ENCODE results near the gene SLC6A16.
A peak's percentile ranks its signal among the peaks of the same experiment; 100 is the strongest.

Gene SLC6A16

GRCh38 chr19:49343123-49343522, 18.1 kb upstream of the SLC6A16 start:
- no peak overlapping the region for H3K27ac ChIP-seq (ENCODE audit: low read depth, low read length)
- no peak overlapping the region for H3K4me3 ChIP-seq (ENCODE audit: low read depth, low read length)
- peaks cover 9% of the 10 kb centered on the region; the same call in 1 of the 2 replicates for H3K4me1 ChIP-seq (ENCODE audit: control insufficient read depth, insufficient read depth, low read length)
- H3K9ac ChIP-seq (ENCODE audit: low read depth, low read length): no peak overlapping the region
- peaks cover 70% of the 10 kb centered on the region for H3K36me3 ChIP-seq (ENCODE audit: control insufficient read depth, insufficient read depth, low read length)
- no peaks in the 10 kb centered on the region for H3K9me3 ChIP-seq (ENCODE audit: control insufficient read depth, insufficient read depth, low read length)
- peaks cover 5% of the 10 kb centered on the region; the same call in 1 of the 2 replicates for H3K27me3 ChIP-seq (ENCODE audit: control insufficient read depth, insufficient read depth, low read length)

- H3K27ac ChIP-seq (ENCODE audit: low read depth, low read length): no peak overlapping the region
- H3K36me3 ChIP-seq (ENCODE audit: control insufficient read depth, insufficient read depth, low read length): peaks cover 62% of the 10 kb centered on the region
These were observed 17.3 kb upstream of the SLC6A16 start for GRCh38 chr19:49342291-49342721.

DNA sequence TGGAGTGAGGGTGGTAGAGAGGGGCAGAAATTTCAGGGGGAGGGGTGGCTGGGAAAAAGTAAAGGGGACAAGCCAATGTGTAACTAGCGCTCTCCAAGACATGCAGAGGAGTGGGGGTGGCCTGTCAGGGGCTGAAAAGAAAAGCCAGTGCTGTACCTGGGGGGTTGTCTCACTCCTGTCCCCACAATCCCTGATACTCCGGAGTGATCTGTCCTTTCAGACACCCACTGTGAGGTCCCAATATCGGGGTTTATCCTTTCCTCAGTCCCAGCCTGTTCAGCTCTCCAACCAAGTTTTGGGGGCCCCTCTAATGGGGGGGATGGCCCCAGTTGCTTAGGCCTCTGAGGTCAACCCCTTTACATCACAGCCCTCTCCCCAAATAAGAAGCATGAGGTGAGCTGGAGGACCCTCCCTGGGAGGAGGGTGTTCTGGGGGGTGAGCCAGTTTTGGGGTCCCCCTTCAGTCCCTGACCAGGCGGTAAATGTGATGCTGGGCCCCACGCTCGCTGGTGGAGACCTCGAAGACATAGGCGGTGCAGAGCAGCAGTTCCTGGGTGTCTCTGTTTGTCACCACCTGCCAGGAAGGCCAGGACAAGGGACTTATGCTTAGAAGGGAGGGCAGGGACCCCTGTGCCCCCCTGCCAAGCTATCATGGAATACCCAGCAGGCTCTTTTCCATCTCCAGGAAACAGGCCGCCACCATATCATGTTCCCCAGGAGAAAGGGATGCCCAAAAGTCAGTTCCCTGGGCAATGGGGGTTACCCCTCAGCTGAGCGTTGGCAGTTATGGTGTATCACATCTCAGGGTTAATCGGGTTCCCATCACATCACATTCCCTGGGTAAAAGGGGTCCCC, 16.1 kb upstream of the SLC6A16 start:
- Histone ChIP-seq H3K9me3 (ENCODE audit: control insufficient read depth, insufficient read depth, low read length) (no peaks in the 10 kb centered on the region), H3K4me3 (ENCODE audit: low read depth, low read length) (no peak overlapping the region), H3K27ac (ENCODE audit: low read depth, low read length) (no peak overlapping the region), H3K36me3 (ENCODE audit: control insufficient read depth, insufficient read depth, low read length) (peaks cover 50% of the 10 kb centered on the region), H3K27me3 (ENCODE audit: control insufficient read depth, insufficient read depth, low read length) (peaks cover 17% of the 10 kb centered on the region), H3K4me1 (ENCODE audit: control insufficient read depth, insufficient read depth, low read length) (peaks cover 9% of the 10 kb centered on the region; the same call in 1 of the 2 replicates), H3K9ac (ENCODE audit: low read depth, low read length) (no peak overlapping the region)

More at GRCh38 chr19:49342291-49342721, 17.3 kb upstream of the SLC6A16 start:
- Histone ChIP-seq H3K4me1 (ENCODE audit: control insufficient read depth, insufficient read depth, low read length) (peaks cover 9% of the 10 kb centered on the region; the same call in 1 of the 2 replicates), H3K4me3 (ENCODE audit: low read depth, low read length) (no peak overlapping the region), H3K9me3 (ENCODE audit: control insufficient read depth, insufficient read depth, low read length) (no peaks in the 10 kb centered on the region), H3K9ac (ENCODE audit: low read depth, low read length) (no peak overlapping the region), H3K27me3 (ENCODE audit: control insufficient read depth, insufficient read depth, low read length) (peaks cover 12% of the 10 kb centered on the region)

GRCh38 chr19:49340069-49340864, 15.3 kb upstream of the SLC6A16 start:
- H3K4me3 ChIP-seq (ENCODE audit: low read depth, low read length): peak overlapping the region; percentile 26; the same call in 1 of the 2 replicates
- no peak overlapping the region for H3K9ac ChIP-seq (ENCODE audit: low read depth, low read length)
- peaks cover 17% of the 10 kb centered on the region for H3K27me3 ChIP-seq (ENCODE audit: control insufficient read depth, insufficient read depth, low read length)
- peak overlapping the region; percentile 79 for H3K27ac ChIP-seq (ENCODE audit: low read depth, low read length)
- H3K4me1 ChIP-seq (ENCODE audit: control insufficient read depth, insufficient read depth, low read length): peaks cover 9% of the 10 kb centered on the region; the same call in 1 of the 2 replicates
- H3K36me3 ChIP-seq (ENCODE audit: control insufficient read depth, insufficient read depth, low read length): peaks cover 43% of the 10 kb centered on the region
- no peaks in the 10 kb centered on the region for H3K9me3 ChIP-seq (ENCODE audit: control insufficient read depth, insufficient read depth, low read length)

DNA sequence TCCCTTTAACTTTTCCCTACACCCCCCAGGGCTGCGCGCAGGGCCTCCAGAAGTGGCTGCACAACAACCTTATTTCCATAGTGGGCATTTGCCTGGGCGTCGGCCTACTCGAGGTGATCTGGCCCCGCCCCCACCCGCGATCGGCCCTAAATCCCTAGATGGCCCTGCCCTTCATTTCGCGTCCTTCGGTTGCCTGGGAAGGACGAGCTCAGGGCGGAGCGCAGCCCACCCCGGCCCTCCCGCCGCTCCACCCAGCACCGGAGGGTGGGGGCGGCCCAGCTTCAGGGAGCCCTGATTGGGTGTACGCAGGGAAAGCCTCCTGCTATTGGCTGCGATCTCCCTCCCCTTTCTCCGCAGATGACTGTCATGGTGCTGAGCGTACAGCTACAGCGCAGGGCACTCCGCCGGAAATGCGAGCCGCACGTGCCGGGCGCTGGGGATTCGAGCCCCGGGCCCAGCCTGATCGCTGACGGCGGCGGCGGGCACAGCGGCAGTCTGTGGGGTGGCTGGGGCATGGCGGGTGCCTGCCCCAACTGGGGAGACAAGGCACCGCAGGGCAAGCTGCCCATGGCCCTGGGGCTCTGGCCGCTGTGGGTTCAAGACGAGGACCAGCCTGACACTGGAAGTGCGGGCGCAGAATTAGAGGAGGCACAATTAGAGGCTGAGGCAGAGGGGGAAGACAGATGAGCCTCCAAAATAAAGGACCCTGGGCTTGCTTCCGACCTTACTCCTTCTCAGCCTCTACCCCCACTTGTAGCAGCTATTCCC, 14.5 kb upstream of the SLC6A16 start:
- Histone ChIP-seq H3K36me3 (ENCODE audit: control insufficient read depth, insufficient read depth, low read length) (peaks cover 36% of the 10 kb centered on the region), H3K9me3 (ENCODE audit: control insufficient read depth, insufficient read depth, low read length) (no peaks in the 10 kb centered on the region), H3K9ac (ENCODE audit: low read depth, low read length) (peak overlapping the region; percentile 52; the same call in 1 of the 2 replicates), H3K4me1 (ENCODE audit: control insufficient read depth, insufficient read depth, low read length) (peaks cover 9% of the 10 kb centered on the region; the same call in 1 of the 2 replicates), H3K4me3 (ENCODE audit: low read depth, low read length) (peak overlapping the region; percentile 62), H3K27me3 (ENCODE audit: control insufficient read depth, insufficient read depth, low read length) (peaks cover 22% of the 10 kb centered on the region), H3K27ac (ENCODE audit: low read depth, low read length) (peak overlapping the region; percentile 79)

- peaks cover 29% of the 10 kb centered on the region for H3K36me3 ChIP-seq (ENCODE audit: control insufficient read depth, insufficient read depth, low read length)
- peak overlapping the region; percentile 52; the same call in 1 of the 2 replicates for H3K9ac ChIP-seq (ENCODE audit: low read depth, low read length)
- peaks cover 9% of the 10 kb centered on the region; the same call in 1 of the 2 replicates for H3K4me1 ChIP-seq (ENCODE audit: control insufficient read depth, insufficient read depth, low read length)
- H3K4me3 ChIP-seq (ENCODE audit: low read depth, low read length): peak overlapping the region; percentile 62
- H3K9me3 ChIP-seq (ENCODE audit: control insufficient read depth, insufficient read depth, low read length): no peaks in the 10 kb centered on the region
- peaks cover 22% of the 10 kb centered on the region for H3K27me3 ChIP-seq (ENCODE audit: control insufficient read depth, insufficient read depth, low read length)
- peak overlapping the region; percentile 79 for H3K27ac ChIP-seq (ENCODE audit: low read depth, low read length)
These were observed 13.8 kb upstream of the SLC6A16 start for GRCh38 chr19:49338691-49339300.

GRCh38 chr19:49338023-49338677, 13.2 kb upstream of the SLC6A16 start:
- peaks cover 22% of the 10 kb centered on the region for H3K27me3 ChIP-seq (ENCODE audit: control insufficient read depth, insufficient read depth, low read length)
- H3K36me3 ChIP-seq (ENCODE audit: control insufficient read depth, insufficient read depth, low read length): peaks cover 23% of the 10 kb centered on the region
- no peak overlapping the region for H3K9ac ChIP-seq (ENCODE audit: low read depth, low read length)
- H3K9me3 ChIP-seq (ENCODE audit: control insufficient read depth, insufficient read depth, low read length): no peaks in the 10 kb centered on the region
- H3K4me3 ChIP-seq (ENCODE audit: low read depth, low read length): peak overlapping the region; percentile 61
- H3K4me1 ChIP-seq (ENCODE audit: control insufficient read depth, insufficient read depth, low read length): peaks cover 9% of the 10 kb centered on the region; the same call in 1 of the 2 replicates
- H3K27ac ChIP-seq (ENCODE audit: low read depth, low read length): no peak overlapping the region

DNA sequence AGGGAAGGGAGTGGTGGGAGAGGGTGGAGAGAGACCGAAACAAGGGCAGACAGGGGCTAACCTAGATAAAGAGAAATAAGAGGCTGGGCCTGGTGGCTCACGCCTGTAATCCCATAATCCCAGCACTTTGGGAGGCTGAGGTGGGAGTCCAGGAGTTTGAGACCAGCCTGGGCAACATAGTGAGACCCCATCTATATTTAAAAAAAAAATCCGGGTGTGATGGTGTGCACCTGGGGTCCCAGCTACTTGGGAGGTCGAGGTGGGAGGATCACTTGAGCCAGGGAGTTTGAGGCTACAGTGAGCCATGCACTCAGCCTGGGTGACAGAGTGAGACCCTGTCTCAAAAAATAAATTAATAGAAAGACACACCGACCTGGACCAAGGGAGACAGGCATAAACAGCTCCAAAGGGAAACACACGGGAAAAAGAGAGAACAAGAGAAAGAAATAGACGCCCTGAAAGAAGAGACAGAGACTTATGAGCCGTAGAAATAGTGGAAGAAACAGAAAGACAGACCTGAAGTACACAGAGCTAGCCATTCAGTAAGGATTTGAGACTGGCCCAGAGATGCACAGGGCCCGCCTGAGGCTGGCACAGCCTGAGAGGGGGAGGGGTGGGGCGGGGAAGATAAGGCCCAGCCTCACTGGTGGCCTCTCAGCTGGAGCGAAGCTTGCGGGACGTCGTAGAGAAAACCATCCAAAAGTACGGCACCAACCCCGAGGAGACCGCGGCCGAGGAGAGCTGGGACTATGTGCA, 12.5 kb upstream of the SLC6A16 start:
- no peaks in the 10 kb centered on the region for H3K9me3 ChIP-seq (ENCODE audit: control insufficient read depth, insufficient read depth, low read length)
- H3K4me3 ChIP-seq (ENCODE audit: low read depth, low read length): peak overlapping the region; percentile 61; the same call in 1 of the 2 replicates
- H3K9ac ChIP-seq (ENCODE audit: low read depth, low read length): no peak overlapping the region
- H3K27me3 ChIP-seq (ENCODE audit: control insufficient read depth, insufficient read depth, low read length): peaks cover 22% of the 10 kb centered on the region
- H3K27ac ChIP-seq (ENCODE audit: low read depth, low read length): no peak overlapping the region
- H3K36me3 ChIP-seq (ENCODE audit: control insufficient read depth, insufficient read depth, low read length): peaks cover 16% of the 10 kb centered on the region
- peaks cover 9% of the 10 kb centered on the region; the same call in 1 of the 2 replicates for H3K4me1 ChIP-seq (ENCODE audit: control insufficient read depth, insufficient read depth, low read length)

DNA sequence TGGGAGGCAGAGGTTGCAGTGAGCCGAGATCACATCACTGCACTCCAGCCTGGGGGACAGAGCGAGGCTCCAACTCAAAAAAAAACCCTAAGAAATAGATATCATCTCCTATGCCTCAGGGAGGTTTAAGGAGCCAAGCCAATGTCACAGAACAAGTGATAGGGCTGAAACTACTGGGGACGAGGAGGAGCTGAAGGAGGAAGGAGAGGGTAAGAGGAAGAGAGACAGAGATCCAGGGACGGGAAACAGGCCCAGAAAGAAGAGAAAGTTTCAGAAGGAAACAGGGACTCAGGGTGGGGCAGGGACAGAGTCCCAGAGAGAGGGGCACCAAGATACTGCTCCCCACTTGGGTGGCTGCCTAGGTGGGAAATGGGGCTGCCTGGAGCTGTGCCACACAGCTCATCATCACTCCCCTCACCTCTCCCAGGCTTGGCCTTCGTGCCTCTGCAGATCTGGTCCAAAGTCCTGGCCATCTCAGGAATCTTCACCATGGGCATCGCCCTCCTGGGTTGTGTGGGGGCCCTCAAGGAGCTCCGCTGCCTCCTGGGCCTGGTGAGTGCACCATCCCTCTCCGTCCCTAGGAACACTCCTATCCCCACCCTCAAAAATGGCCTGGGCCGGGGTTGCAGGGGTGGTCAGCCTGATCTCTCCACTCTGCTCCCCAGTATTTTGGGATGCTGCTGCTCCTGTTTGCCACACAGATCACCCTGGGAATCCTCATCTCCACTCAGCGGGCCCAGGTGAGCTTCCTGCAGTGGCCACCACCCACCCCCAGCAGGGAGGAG, 11.7 kb upstream of the SLC6A16 start:
- peaks cover 22% of the 10 kb centered on the region for H3K27me3 ChIP-seq (ENCODE audit: control insufficient read depth, insufficient read depth, low read length)
- H3K36me3 ChIP-seq (ENCODE audit: control insufficient read depth, insufficient read depth, low read length): peaks cover 10% of the 10 kb centered on the region
- H3K4me3 ChIP-seq (ENCODE audit: low read depth, low read length): no peak overlapping the region
- H3K9ac ChIP-seq (ENCODE audit: low read depth, low read length): no peak overlapping the region
- no peaks in the 10 kb centered on the region for H3K9me3 ChIP-seq (ENCODE audit: control insufficient read depth, insufficient read depth, low read length)
- peaks cover 9% of the 10 kb centered on the region; the same call in 1 of the 2 replicates for H3K4me1 ChIP-seq (ENCODE audit: control insufficient read depth, insufficient read depth, low read length)
- no peak overlapping the region for H3K27ac ChIP-seq (ENCODE audit: low read depth, low read length)
